T-helper 2 cell treated with Interferon-gamma antibody and Interleukin-4, amounts not matched to agents 5 μg/mL and 100 μg/mL, for 36 hours (primary cell): ENCODE results near the gene CEBPZOS.

Experiments
- DNase-seq: peaks from one replicate; pipeline ENCODE4 v3.0.0; 2021; ENCODE audit warnings: low spot score
- H3K27ac Mint-ChIP-seq: one replicate; pipeline ENCODE4 v1.8.0; 2021; ENCODE audit warnings: mild to moderate bottlenecking, mixed read lengths
- H3K27me3 Mint-ChIP-seq: one replicate; pipeline ENCODE4 v1.8.0; 2021; ENCODE audit warnings: low read depth, mixed read lengths
- H3K36me3 Mint-ChIP-seq: one replicate; pipeline ENCODE4 v1.8.0; 2021; ENCODE audit warnings: low read depth, mixed read lengths
- H3K4me1 Mint-ChIP-seq: one replicate; pipeline ENCODE4 v1.8.0; 2021; ENCODE audit warnings: low read depth, mixed read lengths
- H3K4me3 Mint-ChIP-seq: one replicate; pipeline ENCODE4 v1.8.0; 2022; ENCODE audit warnings: mild to moderate bottlenecking, moderate library complexity, mixed read lengths
- H3K9me3 Mint-ChIP-seq: one replicate; pipeline ENCODE4 v1.8.0; 2021; ENCODE audit warnings: mixed read lengths

The CEBPZOS gene

GRCh38 chr2:37196320-37197195, at the start of gene CEBPZOS:
CEBPZOS (plus strand) TSS chr2:37196496; CDS start chr2:37199705, 3,209 bp downstream.
- H3K27ac Mint-ChIP-seq = peak within 1 kb of the TSS; percentile 97
- peaks cover 23% of the 10 kb centered on the region for H3K36me3 Mint-ChIP-seq
- H3K9me3 Mint-ChIP-seq = no peaks in the 10 kb centered on the region
- peaks cover 20% of the 10 kb centered on the region for H3K4me1 Mint-ChIP-seq
- peak within 1 kb of the TSS; percentile 96 for H3K4me3 Mint-ChIP-seq
- H3K27me3 Mint-ChIP-seq = no peaks in the 10 kb centered on the region
- peak; percentile 85 for DNase-seq

- Mint-ChIP-seq H3K4me1 (peaks cover 31% of the 10 kb centered on the region), H3K9me3 (no peaks in the 10 kb centered on the region), H3K4me3 (no peak overlapping the region), H3K27me3 (no peaks in the 10 kb centered on the region), H3K36me3 (peaks cover 58% of the 10 kb centered on the region), H3K27ac (no peak overlapping the region)
- no peak for DNase-seq
These were observed 48.0 kb upstream of the CEBPZOS start for GRCh38 chr2:37148325-37148724.

- no peak for DNase-seq
- no peaks in the 10 kb centered on the region for H3K9me3 Mint-ChIP-seq
- peaks cover 33% of the 10 kb centered on the region for H3K4me1 Mint-ChIP-seq
- no peaks in the 10 kb centered on the region for H3K27me3 Mint-ChIP-seq
- peaks cover 68% of the 10 kb centered on the region for H3K36me3 Mint-ChIP-seq
- peak overlapping the region; percentile 74 for H3K27ac Mint-ChIP-seq
- peak overlapping the region; percentile 59 for H3K4me3 Mint-ChIP-seq
These were observed 46.5 kb upstream of the CEBPZOS start for GRCh38 chr2:37149626-37150322.

- Mint-ChIP-seq H3K4me1 (peaks cover 52% of the 10 kb centered on the region), H3K36me3 (peaks cover 54% of the 10 kb centered on the region), H3K9me3 (no peaks in the 10 kb centered on the region), H3K27me3 (no peaks in the 10 kb centered on the region), H3K4me3 (no peak overlapping the region), H3K27ac (no peak overlapping the region)
- no peak for DNase-seq
These were observed 43.1 kb upstream of the CEBPZOS start for GRCh38 chr2:37153224-37153623.

- Mint-ChIP-seq H3K4me3 (peak overlapping the region; percentile 99), H3K27me3 (no peaks in the 10 kb centered on the region), H3K36me3 (peaks cover 43% of the 10 kb centered on the region), H3K27ac (peak overlapping the region; percentile 97), H3K4me1 (peaks cover 44% of the 10 kb centered on the region), H3K9me3 (no peaks in the 10 kb centered on the region)
- no peak for DNase-seq
These were observed 41.5 kb upstream of the CEBPZOS start for GRCh38 chr2:37154785-37155184.

- Mint-ChIP-seq H3K27ac (peak overlapping the region; percentile 97), H3K4me1 (peaks cover 31% of the 10 kb centered on the region), H3K36me3 (peaks cover 35% of the 10 kb centered on the region), H3K4me3 (peak overlapping the region; percentile 99), H3K9me3 (no peaks in the 10 kb centered on the region), H3K27me3 (no peaks in the 10 kb centered on the region)
- DNase-seq = peak; percentile 10
These were observed 40.0 kb upstream of the CEBPZOS start for GRCh38 chr2:37156071-37156856.

- DNase-seq = peak; percentile 76
- no peaks in the 10 kb centered on the region for H3K27me3 Mint-ChIP-seq
- H3K36me3 Mint-ChIP-seq = peaks cover 29% of the 10 kb centered on the region
- peaks cover 29% of the 10 kb centered on the region for H3K4me1 Mint-ChIP-seq
- no peaks in the 10 kb centered on the region for H3K9me3 Mint-ChIP-seq
- peak within 1 kb of the TSS; percentile 97 for H3K27ac Mint-ChIP-seq
- H3K4me3 Mint-ChIP-seq = peak within 1 kb of the TSS; percentile 99
These were observed 39.2 kb upstream of the CEBPZOS start, which contains the start of gene EIF2AK2 for GRCh38 chr2:37156857-37157714. EIF2AK2 (minus strand) TSS chr2:37156980; CDS start chr2:37147806, 9,174 bp downstream.

- no peaks in the 10 kb centered on the region for H3K4me1 Mint-ChIP-seq
- H3K27me3 Mint-ChIP-seq = peaks cover 6% of the 10 kb centered on the region
- peaks cover 18% of the 10 kb centered on the region for H3K9me3 Mint-ChIP-seq
- H3K27ac Mint-ChIP-seq = no peak overlapping the region
- no peak for DNase-seq
- H3K36me3 Mint-ChIP-seq = peaks cover 5% of the 10 kb centered on the region
- no peak overlapping the region for H3K4me3 Mint-ChIP-seq
These were observed 31.5 kb upstream of the CEBPZOS start for GRCh38 chr2:37164757-37165156.

- H3K9me3 Mint-ChIP-seq = peaks cover 18% of the 10 kb centered on the region
- H3K36me3 Mint-ChIP-seq = peaks cover 5% of the 10 kb centered on the region
- peaks cover 6% of the 10 kb centered on the region for H3K27me3 Mint-ChIP-seq
- H3K27ac Mint-ChIP-seq = no peak overlapping the region
- DNase-seq = no peak
- no peak overlapping the region for H3K4me3 Mint-ChIP-seq
- no peaks in the 10 kb centered on the region for H3K4me1 Mint-ChIP-seq
These were observed 28.6 kb upstream of the CEBPZOS start for GRCh38 chr2:37167636-37168180.

GRCh38 chr2:37168217-37168981, 27.9 kb upstream of the CEBPZOS start:
- Mint-ChIP-seq H3K4me3 (no peak overlapping the region), H3K27me3 (peaks cover 6% of the 10 kb centered on the region)
- DNase-seq = no peak

GRCh38 chr2:37171624-37171950, 24.7 kb upstream of the CEBPZOS start:
- H3K9me3 Mint-ChIP-seq = no peaks in the 10 kb centered on the region
- no peak for DNase-seq
- no peaks in the 10 kb centered on the region for H3K4me1 Mint-ChIP-seq
- H3K4me3 Mint-ChIP-seq = no peak overlapping the region
- H3K36me3 Mint-ChIP-seq = no peaks in the 10 kb centered on the region
- no peak overlapping the region for H3K27ac Mint-ChIP-seq
- H3K27me3 Mint-ChIP-seq = peaks cover 3% of the 10 kb centered on the region

More at GRCh38 chr2:37168217-37168981, 27.9 kb upstream of the CEBPZOS start:
- H3K4me1 Mint-ChIP-seq = no peaks in the 10 kb centered on the region
- peaks cover 18% of the 10 kb centered on the region for H3K9me3 Mint-ChIP-seq
- H3K27ac Mint-ChIP-seq = no peak overlapping the region
- H3K36me3 Mint-ChIP-seq = peaks cover 5% of the 10 kb centered on the region

- Mint-ChIP-seq H3K9me3 (no peaks in the 10 kb centered on the region), H3K27me3 (peaks cover 2% of the 10 kb centered on the region), H3K36me3 (no peaks in the 10 kb centered on the region), H3K4me1 (no peaks in the 10 kb centered on the region), H3K27ac (no peak overlapping the region), H3K4me3 (no peak overlapping the region)
- no peak for DNase-seq
These were observed 22.6 kb upstream of the CEBPZOS start for GRCh38 chr2:37173741-37174140.
